PFSK-1 (cell line): ENCODE results near the gene ITPRIPL2.
A peak's percentile ranks its signal among the peaks of the same experiment; 100 is the strongest.

ENCODE experiments used
- FOXP2 ChIP-seq: optimal IDR thresholded peaks from 2 replicates; pipeline ENCODE3; 2011; ENCODE audit warnings: borderline replicate concordance, control low read depth, inconsistent platforms; ENCODE audit not compliant: insufficient read depth; ENCODE audit errors: extremely low read length, extremely low read depth
- POLR2AphosphoS5 ChIP-seq: IDR thresholded peaks from 2 replicates; pipeline ENCODE4 v1.6.1; 2012; ENCODE audit warnings: low read depth, mild to moderate bottlenecking, control low read depth, low read length, moderate library complexity
- REST ChIP-seq, 2 experiments: IDR thresholded peaks; 2 replicates each; pipeline versions ENCODE4 v1.6.1 to v1.8.0; 2011 to 2012; ENCODE audit warnings: low read depth in 2 of 2, low read length in 2 of 2, control low read depth in 1 of 2, inconsistent platforms in 1 of 2, mild to moderate bottlenecking in 1 of 2, moderate library complexity in 1 of 2; ENCODE audit not compliant: insufficient read depth in 1 of 2
- SIN3A ChIP-seq: IDR thresholded peaks from 2 replicates; pipeline ENCODE4 v1.6.1; 2012; ENCODE audit warnings: mild to moderate bottlenecking, low read length, moderate library complexity, borderline replicate concordance; ENCODE audit not compliant: insufficient read depth
- TAF1 ChIP-seq: IDR thresholded peaks from 2 replicates; pipeline ENCODE4 v1.6.1; 2012; ENCODE audit warnings: low read length, control low read depth, borderline replicate concordance; ENCODE audit not compliant: insufficient read depth

The ITPRIPL2 gene

GRCh38 chr16:19086322-19087199 lies 27.2 kb upstream of the ITPRIPL2 start:
- TF ChIP-seq REST (IDR thresholded peaks at IDR 0.05; ENCODE audit: insufficient read depth in 1 of 2, low read depth in 2 of 2, low read length in 2 of 2) (0 out of 4 replicates have a peak, but pooled peaks of 1 of the 2 experiments have one; percentile 20), POLR2AphosphoS5 (peak; percentile 74), TAF1 (0 out of 2 replicates have a peak, but pooled peaks have one; percentile 36), SIN3A (no peak), FOXP2 (peak; percentile 72)

DNA sequence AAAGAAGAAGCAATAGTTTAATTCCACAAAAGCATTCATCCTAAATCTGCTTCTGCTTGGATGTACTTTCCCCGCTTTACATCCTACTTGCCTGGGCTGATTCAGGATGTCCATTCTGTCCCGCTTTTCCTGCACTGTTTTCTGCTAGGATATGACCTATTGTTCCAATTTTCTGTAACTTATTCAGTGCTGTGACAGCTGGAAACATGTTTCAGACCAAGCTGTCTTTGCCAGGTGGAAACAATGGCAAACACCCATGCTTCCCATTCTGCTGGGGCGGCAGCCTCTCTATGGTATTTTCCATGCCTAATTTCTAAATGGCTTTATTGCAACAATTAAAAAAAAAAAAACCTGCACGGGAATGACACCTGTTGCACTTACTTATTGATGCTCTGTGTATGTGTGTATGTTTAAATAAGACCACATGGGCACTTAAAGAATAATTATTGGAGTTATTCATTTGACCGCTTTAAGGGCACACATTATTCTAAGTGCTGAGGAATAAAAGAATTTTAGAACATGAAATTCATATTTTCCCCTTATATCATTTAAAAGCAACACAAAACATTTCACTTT lies 25.3 kb upstream of the ITPRIPL2 start:
- no peak for TF ChIP-seq POLR2AphosphoS5
- no peak for TF ChIP-seq TAF1
- no peak for TF ChIP-seq SIN3A
- no peak for TF ChIP-seq FOXP2
- TF ChIP-seq REST (IDR thresholded peaks at IDR 0.05; ENCODE audit: insufficient read depth in 1 of 2, low read depth in 2 of 2, low read length in 2 of 2) = no peak

GRCh38 chr16:19089410-19089955 lies 24.3 kb upstream of the ITPRIPL2 start:
- no peak for TF ChIP-seq FOXP2
- no peak for TF ChIP-seq REST (IDR thresholded peaks at IDR 0.05; ENCODE audit: insufficient read depth in 1 of 2, low read depth in 2 of 2, low read length in 2 of 2)
- TF ChIP-seq POLR2AphosphoS5 = no peak
- TF ChIP-seq SIN3A = no peak
- no peak for TF ChIP-seq TAF1

DNA sequence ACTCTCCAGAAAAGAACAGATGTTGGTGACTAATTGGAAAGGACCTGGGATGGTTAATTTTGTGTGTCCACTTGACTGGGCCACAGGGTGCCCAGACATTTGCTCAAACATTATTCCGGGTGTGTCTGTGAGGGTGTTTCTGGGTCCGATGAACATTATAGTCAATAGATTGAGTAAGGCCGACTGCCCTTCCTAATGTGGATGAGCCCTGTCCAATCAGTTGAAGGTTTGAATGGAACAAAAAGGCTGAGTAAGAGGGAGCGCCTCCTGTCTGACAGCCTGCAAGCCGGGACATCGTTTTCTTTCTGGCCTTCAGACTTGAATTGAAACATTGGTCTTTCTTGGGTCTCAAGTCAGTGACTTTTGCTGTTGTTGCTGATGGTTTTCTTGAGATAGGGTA lies 22.8 kb upstream of the ITPRIPL2 start:
- no peak for TF ChIP-seq POLR2AphosphoS5
- TF ChIP-seq TAF1 = no peak
- TF ChIP-seq REST (IDR thresholded peaks at IDR 0.05; ENCODE audit: insufficient read depth in 1 of 2, low read depth in 2 of 2, low read length in 2 of 2) = no peak
